GM23338 (cell line): ENCODE results near the gene MBD1. TPM values are rescaled to one million over a fixed set of nuclear protein-coding genes. Genes with fewer than 3 reads are reported as not detected.
A peak's percentile ranks its signal among the peaks of the same experiment; 100 is the strongest.

Experiments
- ATAC-seq: fragments of 200-7000 bp; cut with Tn5 transposase; 3 replicates; pipeline ENCODE4 v1.9.1; 2020
- DNase-seq: peaks from one replicate; pipeline ENCODE4 v3.0.0-alpha.2; 2015; ENCODE audit warnings: low spot score
- H2AFZ ChIP-seq: fragments of 200-600 bp; sonication (generic); 2 replicates; pipeline ENCODE4 v1.8.0; 2016; ENCODE audit warnings: antibody characterized with exemption, mild to moderate bottlenecking, moderate library complexity
- H3F3A ChIP-seq: fragments of 200-600 bp; sonication (generic); replicated peaks from 2 replicates; pipeline ENCODE4 v1.8.0; 2017; ENCODE audit warnings: antibody characterized with exemption, mixed run types, low read depth
- H3K27ac ChIP-seq: fragments of 200-600 bp; sonication (generic); 2 replicates; pipeline ENCODE4 v1.6.1; 2016; ENCODE audit warnings: low read depth
- H3K27me3 ChIP-seq: fragments of 200-600 bp; sonication (generic); 2 replicates; pipeline ENCODE4 v1.8.0; 2016; ENCODE audit warnings: mild to moderate bottlenecking, mixed run types, moderate library complexity; ENCODE audit not compliant: insufficient read depth
- H3K36me3 ChIP-seq: fragments of 200-600 bp; sonication (generic); 2 replicates; pipeline ENCODE4 v1.8.0; 2016; ENCODE audit warnings: mild to moderate bottlenecking; ENCODE audit not compliant: insufficient read depth
- H3K4me1 ChIP-seq: fragments of 200-600 bp; sonication (generic); 2 replicates; pipeline ENCODE4 v1.8.0; 2016; ENCODE audit warnings: mild to moderate bottlenecking, moderate library complexity; ENCODE audit not compliant: insufficient read depth
- H3K4me2 ChIP-seq: fragments of 200-600 bp; sonication (generic); 2 replicates; pipeline ENCODE4 v1.7.1; 2017; ENCODE audit warnings: mixed run types
- H3K4me3 ChIP-seq: fragments of 200-600 bp; sonication (generic); 2 replicates; pipeline ENCODE4 v1.6.1; 2016; ENCODE audit warnings: mixed run types
- H3K79me2 ChIP-seq: fragments of 200-600 bp; sonication (generic); replicated peaks from 2 replicates; pipeline ENCODE4 v1.8.0; 2017; ENCODE audit warnings: mild to moderate bottlenecking; ENCODE audit not compliant: insufficient read depth
- H3K9me2 ChIP-seq: fragments of 200-600 bp; sonication (generic); 2 replicates; pipeline ENCODE4 v1.8.0; 2017; ENCODE audit not compliant: insufficient read depth
- H4K20me1 ChIP-seq: fragments of 200-600 bp; sonication (generic); replicated peaks from 2 replicates; pipeline ENCODE4 v1.8.0; 2017; ENCODE audit warnings: mild to moderate bottlenecking; ENCODE audit not compliant: insufficient read depth
- H3K27ac Mint-ChIP-seq: 2 replicates; pipeline ENCODE4 v1.8.0; 2020; ENCODE audit warnings: inconsistent platforms, mild to moderate bottlenecking, moderate library complexity, mixed read lengths
- H3K27me3 Mint-ChIP-seq: 3 replicates; pipeline ENCODE4 v1.8.0; 2022; ENCODE audit warnings: low read depth, mild to moderate bottlenecking, moderate library complexity, mixed read lengths, inconsistent platforms; ENCODE audit not compliant: insufficient read depth, poor library complexity
- H3K36me3 Mint-ChIP-seq: 3 replicates; pipeline ENCODE4 v1.8.0; 2021; ENCODE audit warnings: low read depth, mild to moderate bottlenecking, inconsistent platforms, moderate library complexity, mixed read lengths
- H3K4me1 Mint-ChIP-seq: 3 replicates; pipeline ENCODE4 v1.8.0; 2020; ENCODE audit warnings: mild to moderate bottlenecking, inconsistent platforms, mixed read lengths
- H3K4me3 Mint-ChIP-seq: 3 replicates; pipeline ENCODE4 v1.8.0; 2021; ENCODE audit warnings: moderate library complexity, mild to moderate bottlenecking, inconsistent platforms, mixed read lengths
- H3K9me3 Mint-ChIP-seq: 3 replicates; pipeline ENCODE4 v1.8.0; 2020; ENCODE audit warnings: moderate library complexity, mild to moderate bottlenecking, inconsistent platforms, mixed read lengths
- EZH2 ChIP-seq: fragments of 200-600 bp; sonication (generic); IDR thresholded peaks from one replicate; pipeline ENCODE4 v1.8.0; 2017; ENCODE audit warnings: antibody characterized with exemption, mild to moderate bottlenecking, low read depth; ENCODE audit not compliant: unreplicated experiment
- EZH2phosphoT487 ChIP-seq: fragments of 200-600 bp; sonication (generic); IDR thresholded peaks from one replicate; pipeline ENCODE4 v1.8.1; 2018; ENCODE audit warnings: antibody characterized with exemption; ENCODE audit not compliant: unreplicated experiment
- NANOG ChIP-seq: IDR thresholded peaks from 2 replicates; pipeline ENCODE4 v1.6.1; 2016; ENCODE audit warnings: antibody characterized with exemption, borderline replicate concordance
- POLR2AphosphoS5 ChIP-seq: IDR thresholded peaks from 2 replicates; pipeline ENCODE4 v1.6.1; 2016; ENCODE audit warnings: antibody characterized with exemption, low read depth
- ZNF114 ChIP-seq: fragments of 250-450 bp; sonication (Bioruptor Pico); IDR thresholded peaks from 2 replicates; pipeline ENCODE4 v1.5.0; 2020; ENCODE audit warnings: mild to moderate bottlenecking, moderate library complexity
- ZNF331 ChIP-seq: fragments of 250-450 bp; sonication (Bioruptor Pico); IDR thresholded peaks from 2 replicates; pipeline ENCODE4 v1.5.0; 2020; ENCODE audit warnings: low read depth, mild to moderate bottlenecking, moderate library complexity
- polyA plus RNA-seq: library from polyadenylated mRNA; unstranded; fragments of >200 nt; fragmentation: Nextera tagmentation; extraction: Ambion mirVana; gene quantifications from 2 replicates; pipeline ENCODE4 v1.2.1, GENCODE V29; 2016
- total RNA-seq: library from RNA; depleted of rRNA; stranded (reverse); fragments of >200 nt; shearing (Covaris generic); gene quantifications from 2 replicates; pipeline ENCODE4 v1.2.3, GENCODE V29; 2014
- TF ChIP-seq, protein P1 (sequence below): fragments of 250-450 bp; sonication (Bioruptor Pico); IDR thresholded peaks from 2 replicates; pipeline ENCODE4 v1.5.0; 2020; ENCODE audit warnings: mild to moderate bottlenecking, moderate library complexity
- TF ChIP-seq, protein P2 (sequence below): IDR thresholded peaks from 2 replicates; pipeline ENCODE4 v1.6.1; 2016; ENCODE audit warnings: antibody characterized with exemption
- TF ChIP-seq, protein P3 (sequence below): IDR thresholded peaks from one replicate; pipeline ENCODE4 v1.6.1; 2018; ENCODE audit warnings: antibody characterized with exemption; ENCODE audit not compliant: unreplicated experiment

Gene MBD1
- total and polyA plus RNA-seq, 2 experiments from 2014 or later = 17.0 to 43.5 TPM

DNA sequence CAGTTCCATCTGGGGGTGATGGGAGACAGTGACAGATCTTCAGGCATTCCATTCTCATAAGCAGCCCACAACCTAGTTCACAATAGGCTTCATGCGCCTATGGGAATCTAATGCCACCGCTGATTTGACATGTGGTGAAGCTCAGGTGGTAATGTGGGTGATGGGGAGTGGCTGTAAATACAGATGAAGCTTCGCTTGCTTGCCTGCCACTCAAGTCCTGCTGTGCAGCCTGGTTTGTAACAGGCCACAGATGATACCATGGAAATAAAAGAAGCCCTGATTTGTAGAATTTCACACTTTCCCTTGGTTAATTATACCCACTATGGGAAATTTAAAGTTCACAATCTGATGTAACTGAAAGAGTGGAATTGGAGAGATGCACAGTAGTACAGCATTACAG lies 46.7 kb upstream of the MBD1 start (continued):
- TF ChIP-seq, protein P1, sequence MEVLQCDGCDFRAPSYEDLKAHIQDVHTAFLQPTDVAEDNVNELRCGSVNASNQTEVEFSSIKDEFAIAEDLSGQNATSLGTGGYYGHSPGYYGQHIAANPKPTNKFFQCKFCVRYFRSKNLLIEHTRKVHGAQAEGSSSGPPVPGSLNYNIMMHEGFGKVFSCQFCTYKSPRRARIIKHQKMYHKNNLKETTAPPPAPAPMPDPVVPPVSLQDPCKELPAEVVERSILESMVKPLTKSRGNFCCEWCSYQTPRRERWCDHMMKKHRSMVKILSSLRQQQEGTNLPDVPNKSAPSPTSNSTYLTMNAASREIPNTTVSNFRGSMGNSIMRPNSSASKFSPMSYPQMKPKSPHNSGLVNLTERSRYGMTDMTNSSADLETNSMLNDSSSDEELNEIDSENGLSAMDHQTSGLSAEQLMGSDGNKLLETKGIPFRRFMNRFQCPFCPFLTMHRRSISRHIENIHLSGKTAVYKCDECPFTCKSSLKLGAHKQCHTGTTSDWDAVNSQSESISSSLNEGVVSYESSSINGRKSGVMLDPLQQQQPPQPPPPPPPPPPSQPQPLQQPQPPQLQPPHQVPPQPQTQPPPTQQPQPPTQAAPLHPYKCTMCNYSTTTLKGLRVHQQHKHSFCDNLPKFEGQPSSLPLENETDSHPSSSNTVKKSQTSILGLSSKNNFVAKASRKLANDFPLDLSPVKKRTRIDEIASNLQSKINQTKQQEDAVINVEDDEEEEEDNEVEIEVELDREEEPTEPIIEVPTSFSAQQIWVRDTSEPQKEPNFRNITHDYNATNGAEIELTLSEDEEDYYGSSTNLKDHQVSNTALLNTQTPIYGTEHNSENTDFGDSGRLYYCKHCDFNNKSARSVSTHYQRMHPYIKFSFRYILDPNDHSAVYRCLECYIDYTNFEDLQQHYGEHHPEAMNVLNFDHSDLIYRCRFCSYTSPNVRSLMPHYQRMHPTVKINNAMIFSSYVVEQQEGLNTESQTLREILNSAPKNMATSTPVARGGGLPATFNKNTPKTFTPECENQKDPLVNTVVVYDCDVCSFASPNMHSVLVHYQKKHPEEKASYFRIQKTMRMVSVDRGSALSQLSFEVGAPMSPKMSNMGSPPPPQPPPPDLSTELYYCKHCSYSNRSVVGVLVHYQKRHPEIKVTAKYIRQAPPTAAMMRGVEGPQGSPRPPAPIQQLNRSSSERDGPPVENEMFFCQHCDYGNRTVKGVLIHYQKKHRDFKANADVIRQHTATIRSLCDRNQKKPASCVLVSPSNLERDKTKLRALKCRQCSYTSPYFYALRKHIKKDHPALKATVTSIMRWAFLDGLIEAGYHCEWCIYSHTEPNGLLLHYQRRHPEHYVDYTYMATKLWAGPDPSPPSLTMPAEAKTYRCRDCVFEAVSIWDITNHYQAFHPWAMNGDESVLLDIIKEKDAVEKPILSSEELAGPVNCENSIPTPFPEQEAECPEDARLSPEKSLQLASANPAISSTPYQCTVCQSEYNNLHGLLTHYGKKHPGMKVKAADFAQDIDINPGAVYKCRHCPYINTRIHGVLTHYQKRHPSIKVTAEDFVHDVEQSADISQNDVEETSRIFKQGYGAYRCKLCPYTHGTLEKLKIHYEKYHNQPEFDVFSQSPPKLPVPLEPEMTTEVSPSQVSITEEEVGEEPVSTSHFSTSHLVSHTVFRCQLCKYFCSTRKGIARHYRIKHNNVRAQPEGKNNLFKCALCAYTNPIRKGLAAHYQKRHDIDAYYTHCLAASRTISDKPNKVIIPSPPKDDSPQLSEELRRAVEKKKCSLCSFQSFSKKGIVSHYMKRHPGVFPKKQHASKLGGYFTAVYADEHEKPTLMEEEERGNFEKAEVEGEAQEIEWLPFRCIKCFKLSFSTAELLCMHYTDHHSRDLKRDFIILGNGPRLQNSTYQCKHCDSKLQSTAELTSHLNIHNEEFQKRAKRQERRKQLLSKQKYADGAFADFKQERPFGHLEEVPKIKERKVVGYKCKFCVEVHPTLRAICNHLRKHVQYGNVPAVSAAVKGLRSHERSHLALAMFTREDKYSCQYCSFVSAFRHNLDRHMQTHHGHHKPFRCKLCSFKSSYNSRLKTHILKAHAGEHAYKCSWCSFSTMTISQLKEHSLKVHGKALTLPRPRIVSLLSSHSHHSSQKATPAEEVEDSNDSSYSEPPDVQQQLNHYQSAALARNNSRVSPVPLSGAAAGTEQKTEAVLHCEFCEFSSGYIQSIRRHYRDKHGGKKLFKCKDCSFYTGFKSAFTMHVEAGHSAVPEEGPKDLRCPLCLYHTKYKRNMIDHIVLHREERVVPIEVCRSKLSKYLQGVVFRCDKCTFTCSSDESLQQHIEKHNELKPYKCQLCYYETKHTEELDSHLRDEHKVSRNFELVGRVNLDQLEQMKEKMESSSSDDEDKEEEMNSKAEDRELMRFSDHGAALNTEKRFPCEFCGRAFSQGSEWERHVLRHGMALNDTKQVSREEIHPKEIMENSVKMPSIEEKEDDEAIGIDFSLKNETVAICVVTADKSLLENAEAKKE = no peak
- TF ChIP-seq NANOG = no peak
- TF ChIP-seq, protein P2, sequence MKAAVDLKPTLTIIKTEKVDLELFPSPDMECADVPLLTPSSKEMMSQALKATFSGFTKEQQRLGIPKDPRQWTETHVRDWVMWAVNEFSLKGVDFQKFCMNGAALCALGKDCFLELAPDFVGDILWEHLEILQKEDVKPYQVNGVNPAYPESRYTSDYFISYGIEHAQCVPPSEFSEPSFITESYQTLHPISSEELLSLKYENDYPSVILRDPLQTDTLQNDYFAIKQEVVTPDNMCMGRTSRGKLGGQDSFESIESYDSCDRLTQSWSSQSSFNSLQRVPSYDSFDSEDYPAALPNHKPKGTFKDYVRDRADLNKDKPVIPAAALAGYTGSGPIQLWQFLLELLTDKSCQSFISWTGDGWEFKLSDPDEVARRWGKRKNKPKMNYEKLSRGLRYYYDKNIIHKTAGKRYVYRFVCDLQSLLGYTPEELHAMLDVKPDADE = no peak

DNA sequence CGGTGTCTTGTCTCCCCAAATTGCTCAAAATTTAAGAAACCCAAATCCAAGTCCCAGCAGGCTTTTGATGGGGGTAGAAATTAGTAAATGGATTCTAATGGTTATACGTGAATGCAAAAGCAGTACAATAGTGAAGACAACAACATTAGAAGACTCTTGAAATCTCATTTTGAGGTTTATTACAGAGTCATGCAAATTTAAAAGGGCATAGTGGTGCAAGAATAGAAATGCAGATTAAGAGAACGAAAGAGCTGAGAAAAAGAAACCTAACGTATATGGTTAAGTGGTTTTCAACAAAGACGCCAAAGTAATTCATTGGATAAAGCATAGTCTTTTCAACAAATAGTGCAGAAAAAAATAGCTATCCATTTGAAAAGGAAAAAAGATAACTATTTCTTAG lies 39.4 kb upstream of the MBD1 start:
- no peaks in the 10 kb centered on the region for H3K27me3 ChIP-seq
- no peaks in the 10 kb centered on the region for H3F3A ChIP-seq
- peaks cover 8% of the 10 kb centered on the region for H3K4me1 Mint-ChIP-seq
- H3K36me3 ChIP-seq = no peaks in the 10 kb centered on the region
- H3K4me3 ChIP-seq = peak overlapping the region; percentile 13; the same call in 1 of the 2 replicates
- H3K4me2 ChIP-seq = peak overlapping the region; percentile 48
- DNase-seq (no peak), ATAC-seq (no peak)
- peaks cover 16% of the 10 kb centered on the region; the same call in 1 of the 2 replicates for H3K4me1 ChIP-seq
- H3K9me2 ChIP-seq = no peaks in the 10 kb centered on the region
- no peak overlapping the region for H3K4me3 Mint-ChIP-seq
- no peaks in the 10 kb centered on the region for H3K79me2 ChIP-seq
- no peaks in the 10 kb centered on the region; the same call in 2 of the 3 replicates for H3K9me3 Mint-ChIP-seq
- H3K27me3 Mint-ChIP-seq = peaks cover 2% of the 10 kb centered on the region
- H2AFZ ChIP-seq = peak overlapping the region; percentile 4; the same call in 1 of the 2 replicates
- no peak overlapping the region for H3K27ac ChIP-seq
- no peak overlapping the region for H3K27ac Mint-ChIP-seq
- no peaks in the 10 kb centered on the region for H3K36me3 Mint-ChIP-seq
- no peaks in the 10 kb centered on the region for H4K20me1 ChIP-seq
- TF ChIP-seq EZH2phosphoT487 = no peak
- no peak for TF ChIP-seq ZNF114
- no peak for TF ChIP-seq EZH2
- no peak for TF ChIP-seq ZNF331 (CRISPR knock-in tag)
- TF ChIP-seq POLR2AphosphoS5 = no peak
- TF ChIP-seq, protein P3, sequence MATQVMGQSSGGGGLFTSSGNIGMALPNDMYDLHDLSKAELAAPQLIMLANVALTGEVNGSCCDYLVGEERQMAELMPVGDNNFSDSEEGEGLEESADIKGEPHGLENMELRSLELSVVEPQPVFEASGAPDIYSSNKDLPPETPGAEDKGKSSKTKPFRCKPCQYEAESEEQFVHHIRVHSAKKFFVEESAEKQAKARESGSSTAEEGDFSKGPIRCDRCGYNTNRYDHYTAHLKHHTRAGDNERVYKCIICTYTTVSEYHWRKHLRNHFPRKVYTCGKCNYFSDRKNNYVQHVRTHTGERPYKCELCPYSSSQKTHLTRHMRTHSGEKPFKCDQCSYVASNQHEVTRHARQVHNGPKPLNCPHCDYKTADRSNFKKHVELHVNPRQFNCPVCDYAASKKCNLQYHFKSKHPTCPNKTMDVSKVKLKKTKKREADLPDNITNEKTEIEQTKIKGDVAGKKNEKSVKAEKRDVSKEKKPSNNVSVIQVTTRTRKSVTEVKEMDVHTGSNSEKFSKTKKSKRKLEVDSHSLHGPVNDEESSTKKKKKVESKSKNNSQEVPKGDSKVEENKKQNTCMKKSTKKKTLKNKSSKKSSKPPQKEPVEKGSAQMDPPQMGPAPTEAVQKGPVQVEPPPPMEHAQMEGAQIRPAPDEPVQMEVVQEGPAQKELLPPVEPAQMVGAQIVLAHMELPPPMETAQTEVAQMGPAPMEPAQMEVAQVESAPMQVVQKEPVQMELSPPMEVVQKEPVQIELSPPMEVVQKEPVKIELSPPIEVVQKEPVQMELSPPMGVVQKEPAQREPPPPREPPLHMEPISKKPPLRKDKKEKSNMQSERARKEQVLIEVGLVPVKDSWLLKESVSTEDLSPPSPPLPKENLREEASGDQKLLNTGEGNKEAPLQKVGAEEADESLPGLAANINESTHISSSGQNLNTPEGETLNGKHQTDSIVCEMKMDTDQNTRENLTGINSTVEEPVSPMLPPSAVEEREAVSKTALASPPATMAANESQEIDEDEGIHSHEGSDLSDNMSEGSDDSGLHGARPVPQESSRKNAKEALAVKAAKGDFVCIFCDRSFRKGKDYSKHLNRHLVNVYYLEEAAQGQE = no peak
- TF ChIP-seq, protein P2 = no peak
